ENCODE results near the gene AP1M1. TPM values are rescaled to one million over a fixed set of nuclear protein-coding genes. Genes with fewer than 3 reads are reported as not detected.
A peak's percentile ranks its signal among the peaks of the same experiment; 100 is the strongest.

AP1M1 gene
- total RNA-seq, 4 donors from 2014 or later = 52.0 to 83.0 (median 56.3) TPM

- no peak overlapping the region for H3K27ac ChIP-seq
- peaks cover 9 to 10% of the 10 kb centered on the region in 2 donors for H3K4me1 ChIP-seq
- H3K4me3 ChIP-seq (replicated peaks in 1 of 3) = no peak overlapping the region
- H3K9me3 ChIP-seq = no peaks in the 10 kb centered on the region
- intact Hi-C loops (cut with DNase I) = no loop called here
- no peak for DNase-seq
- peaks cover 34 to 35% of the 10 kb centered on the region in 2 donors for H3K36me3 ChIP-seq
- WGBS, 2 donors = 90 to 95% methylated on average over 9 to 10 of the region's 10 CpGs
- H3K27me3 ChIP-seq = no peaks in the 10 kb centered on the region
- TF ChIP-seq CTCF (IDR thresholded peaks at IDR 0.05) = no peak
- no peak for TF ChIP-seq POLR2A (IDR thresholded peaks at IDR 0.05)
Observed at GRCh38 chr19:16190736-16191135, 7.0 kb upstream of the AP1M1 start.

GRCh38 chr19:16191216-16191908, 6.3 kb upstream of the AP1M1 start:
- Histone ChIP-seq H3K36me3 (peaks cover 34 to 35% of the 10 kb centered on the region in 2 donors), H3K27ac (no peak overlapping the region), H3K9me3 (no peaks in the 10 kb centered on the region), H3K4me3 (replicated peaks in 1 of 3) (no peak overlapping the region), H3K27me3 (no peaks in the 10 kb centered on the region), H3K4me1 (peaks cover 5% of the 10 kb centered on the region in 2 donors)
- WGBS, 2 donors = 88 to 89% methylated on average over 16 of the region's 16 CpGs
- intact Hi-C loops (cut with DNase I) = no loop called here
- no peak for DNase-seq
- TF ChIP-seq CTCF (IDR thresholded peaks at IDR 0.05) (no peak), POLR2A (IDR thresholded peaks at IDR 0.05) (no peak)

- H3K36me3 ChIP-seq = peaks cover 34 to 35% of the 10 kb centered on the region in 2 donors
- H3K4me1 ChIP-seq = peaks cover 5 to 11% of the 10 kb centered on the region in 2 donors
- DNase-seq = no peak
- H3K27ac ChIP-seq = no peak overlapping the region
- no peaks in the 10 kb centered on the region for H3K9me3 ChIP-seq
- intact Hi-C loops (cut with DNase I) = no loop called here
- no peak overlapping the region for H3K4me3 ChIP-seq (replicated peaks in 1 of 3)
- WGBS, 2 donors = 92 to 96% methylated on average over 10 of the region's 10 CpGs
- TF ChIP-seq CTCF (IDR thresholded peaks at IDR 0.05) (no peak), POLR2A (IDR thresholded peaks at IDR 0.05) (no peak)
- H3K27me3 ChIP-seq = no peaks in the 10 kb centered on the region
Observed at GRCh38 chr19:16193466-16193865, 4.2 kb upstream of the AP1M1 start.

GRCh38 chr19:16197188-16197621, 506 bp upstream of the AP1M1 start:
- intact Hi-C loops (cut with DNase I) = loop anchor here (5.0 kb wide), 1 partner anchor 85 kb away; the partner anchor contains the start of gene RAB8A
- H3K4me3 ChIP-seq (replicated peaks in 1 of 3) = peak overlapping the region in 1 of 3 donors; percentile 94
- H3K27me3 ChIP-seq = no peaks in the 10 kb centered on the region
- H3K36me3 ChIP-seq = peaks cover 4 to 7% of the 10 kb centered on the region in 2 donors
- peaks cover 12 to 26% of the 10 kb centered on the region in 2 donors for H3K4me1 ChIP-seq
- no peak for DNase-seq
- peak overlapping the region; percentile 22 to 77 (median 25) for H3K27ac ChIP-seq
- 38 to 57% methylated on average over 2 of the region's 2 CpGs for WGBS, 2 donors
- TF ChIP-seq POLR2A (IDR thresholded peaks at IDR 0.05) (no peak), CTCF (IDR thresholded peaks at IDR 0.05) (no peak)
- no peaks in the 10 kb centered on the region for H3K9me3 ChIP-seq

GRCh38 chr19:16198370-16198651, 600 bp downstream of the AP1M1 start:
- WGBS, 2 donors = 0 to 1% methylated on average over 6 to 7 of the region's 18 CpGs
- Histone ChIP-seq H3K4me3 (replicated peaks in 1 of 3) (peak overlapping the region; percentile 41 to 94 (median 73)), H3K27ac (peak overlapping the region in 2 of 3 donors; percentile 22 to 77), H3K9me3 (no peaks in the 10 kb centered on the region), H3K4me1 (peaks cover 12 to 26% of the 10 kb centered on the region in 2 donors), H3K36me3 (peaks cover 2 to 9% of the 10 kb centered on the region in 2 donors), H3K27me3 (no peaks in the 10 kb centered on the region)
- no peak for TF ChIP-seq CTCF (IDR thresholded peaks at IDR 0.05)
- DNase-seq = no peak
- intact Hi-C loops (cut with DNase I) = loop anchor here (5.0 kb wide), 1 partner anchor 86 kb away; the partner anchor contains the start of gene RAB8A

All from thyroid gland (tissue), 4 donors.